ENCODE measurements around the gene KRT33B. TPM values are rescaled to one million over a fixed set of nuclear protein-coding genes. Genes with fewer than 3 reads are reported as not detected.
A peak's percentile ranks its signal among the peaks of the same experiment; 100 is the strongest.

Gene KRT33B
- total and polyA plus RNA-seq, 2 of the 13 experiments (the other 11 are each of a cell fraction or from before 2014, with no cell fraction given) = not detected

DNA sequence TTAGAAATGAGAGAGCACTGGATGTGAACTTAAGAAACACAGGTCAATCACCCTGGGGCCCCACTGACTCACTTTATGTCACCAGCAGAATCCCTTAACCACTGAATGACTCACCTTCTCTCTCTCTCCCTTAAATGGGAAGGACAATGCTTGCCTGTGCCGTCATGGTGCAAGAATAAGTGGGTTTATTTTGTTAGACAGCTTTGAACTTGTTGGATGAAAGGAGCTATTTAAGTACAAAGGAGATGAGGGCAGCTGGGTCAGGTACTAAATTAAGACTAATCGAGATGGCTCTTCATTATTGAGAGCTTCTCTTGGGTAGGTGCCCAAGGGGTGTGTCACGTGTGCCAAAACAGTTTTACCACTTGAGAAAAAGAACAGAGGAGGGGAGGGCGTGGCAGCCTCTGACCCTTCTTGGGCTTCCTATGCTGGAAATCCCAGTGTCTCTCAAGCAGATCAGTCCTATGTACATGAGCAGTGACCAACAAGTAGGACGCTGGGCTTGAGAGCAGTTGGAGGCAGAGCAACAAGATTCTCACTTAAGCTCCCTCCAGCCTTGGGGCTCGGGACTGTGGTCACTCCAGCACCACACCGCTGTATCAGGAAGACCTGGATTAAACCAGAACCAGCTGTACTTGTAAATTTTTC, 34.5 kb upstream of the KRT33B start (continued):
- TF ChIP-seq, protein P1, sequence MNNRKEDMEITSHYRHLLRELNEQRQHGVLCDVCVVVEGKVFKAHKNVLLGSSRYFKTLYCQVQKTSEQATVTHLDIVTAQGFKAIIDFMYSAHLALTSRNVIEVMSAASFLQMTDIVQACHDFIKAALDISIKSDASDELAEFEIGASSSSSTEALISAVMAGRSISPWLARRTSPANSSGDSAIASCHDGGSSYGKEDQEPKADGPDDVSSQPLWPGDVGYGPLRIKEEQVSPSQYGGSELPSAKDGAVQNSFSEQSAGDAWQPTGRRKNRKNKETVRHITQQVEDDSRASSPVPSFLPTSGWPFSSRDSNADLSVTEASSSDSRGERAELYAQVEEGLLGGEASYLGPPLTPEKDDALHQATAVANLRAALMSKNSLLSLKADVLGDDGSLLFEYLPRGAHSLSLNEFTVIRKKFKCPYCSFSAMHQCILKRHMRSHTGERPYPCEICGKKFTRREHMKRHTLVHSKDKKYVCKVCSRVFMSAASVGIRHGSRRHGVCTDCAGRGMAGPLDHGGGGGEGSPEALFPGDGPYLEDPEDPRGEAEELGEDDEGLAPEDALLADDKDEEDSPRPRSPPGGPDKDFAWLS (CRISPR knock-in tag; IDR thresholded peaks at IDR 0.05; ENCODE audit: borderline replicate concordance) = no peak
- TF ChIP-seq KLF13 (CRISPR knock-in tag; IDR thresholded peaks at IDR 0.05) (no peak), ARHGAP35 (CRISPR knock-in tag; IDR thresholded peaks at IDR 0.05; ENCODE audit: borderline replicate concordance) (no peak), ZNF816 (CRISPR knock-in tag; IDR thresholded peaks at IDR 0.05; ENCODE audit: borderline replicate concordance) (no peak), MED1 (CRISPR knock-in tag; IDR thresholded peaks at IDR 0.05) (0 out of 2 replicates have a peak, but pooled peaks have one; percentile 30), SIN3B (IDR thresholded peaks at IDR 0.05; ENCODE audit: low read length) (no peak), AGO1 (IDR thresholded peaks at IDR 0.05; ENCODE audit: low read depth, low read length, poor library complexity, severe bottlenecking) (no peak), ETV5 (CRISPR knock-in tag; IDR thresholded peaks at IDR 0.05; ENCODE audit: borderline replicate concordance) (peak; percentile 10; the same call in 1 of the 2 replicates), PHF5A (CRISPR knock-in tag; IDR thresholded peaks at IDR 0.05; ENCODE audit: low read depth, unreplicated experiment) (no peak), ARNT (IDR thresholded peaks at IDR 0.05) (no peak), NR3C1 (CRISPR knock-in tag; IDR thresholded peaks at IDR 0.05) (no peak), ZNF629 (CRISPR knock-in tag; conservative IDR thresholded peaks at IDR 0.05) (no peak), GATAD1 (CRISPR knock-in tag; IDR thresholded peaks at IDR 0.05) (no peak), CREM (IDR thresholded peaks at IDR 0.05) (peak; percentile 62; the same call in 1 of the 2 replicates), CREM (CRISPR knock-in tag; IDR thresholded peaks at IDR 0.05) (no peak), ZBTB21 (CRISPR knock-in tag; IDR thresholded peaks at IDR 0.05) (peak; percentile 68; the same call in 1 of the 2 replicates), BHLHE40 (IDR thresholded peaks at IDR 0.05; ENCODE audit: low read length) (peak; percentile 66), ZNF891 (CRISPR knock-in tag; IDR thresholded peaks at IDR 0.05) (no peak), TBX3 (IDR thresholded peaks at IDR 0.05; ENCODE audit: borderline replicate concordance) (peak; percentile 83), MYC (CRISPR knock-in tag; IDR thresholded peaks at IDR 0.05; ENCODE audit: borderline replicate concordance) (no peak), ZNF232 (CRISPR knock-in tag; IDR thresholded peaks at IDR 0.05; ENCODE audit: borderline replicate concordance) (no peak)
- TF ChIP-seq, protein P2, sequence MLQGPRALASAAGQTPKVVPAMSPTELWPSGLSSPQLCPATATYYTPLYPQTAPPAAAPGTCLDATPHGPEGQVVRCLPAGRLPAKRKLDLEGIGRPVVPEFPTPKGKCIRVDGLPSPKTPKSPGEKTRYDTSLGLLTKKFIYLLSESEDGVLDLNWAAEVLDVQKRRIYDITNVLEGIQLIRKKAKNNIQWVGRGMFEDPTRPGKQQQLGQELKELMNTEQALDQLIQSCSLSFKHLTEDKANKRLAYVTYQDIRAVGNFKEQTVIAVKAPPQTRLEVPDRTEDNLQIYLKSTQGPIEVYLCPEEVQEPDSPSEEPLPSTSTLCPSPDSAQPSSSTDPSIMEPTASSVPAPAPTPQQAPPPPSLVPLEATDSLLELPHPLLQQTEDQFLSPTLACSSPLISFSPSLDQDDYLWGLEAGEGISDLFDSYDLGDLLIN (CRISPR knock-in tag; IDR thresholded peaks at IDR 0.05; ENCODE audit: borderline replicate concordance) = no peak
- TF ChIP-seq, protein P3, sequence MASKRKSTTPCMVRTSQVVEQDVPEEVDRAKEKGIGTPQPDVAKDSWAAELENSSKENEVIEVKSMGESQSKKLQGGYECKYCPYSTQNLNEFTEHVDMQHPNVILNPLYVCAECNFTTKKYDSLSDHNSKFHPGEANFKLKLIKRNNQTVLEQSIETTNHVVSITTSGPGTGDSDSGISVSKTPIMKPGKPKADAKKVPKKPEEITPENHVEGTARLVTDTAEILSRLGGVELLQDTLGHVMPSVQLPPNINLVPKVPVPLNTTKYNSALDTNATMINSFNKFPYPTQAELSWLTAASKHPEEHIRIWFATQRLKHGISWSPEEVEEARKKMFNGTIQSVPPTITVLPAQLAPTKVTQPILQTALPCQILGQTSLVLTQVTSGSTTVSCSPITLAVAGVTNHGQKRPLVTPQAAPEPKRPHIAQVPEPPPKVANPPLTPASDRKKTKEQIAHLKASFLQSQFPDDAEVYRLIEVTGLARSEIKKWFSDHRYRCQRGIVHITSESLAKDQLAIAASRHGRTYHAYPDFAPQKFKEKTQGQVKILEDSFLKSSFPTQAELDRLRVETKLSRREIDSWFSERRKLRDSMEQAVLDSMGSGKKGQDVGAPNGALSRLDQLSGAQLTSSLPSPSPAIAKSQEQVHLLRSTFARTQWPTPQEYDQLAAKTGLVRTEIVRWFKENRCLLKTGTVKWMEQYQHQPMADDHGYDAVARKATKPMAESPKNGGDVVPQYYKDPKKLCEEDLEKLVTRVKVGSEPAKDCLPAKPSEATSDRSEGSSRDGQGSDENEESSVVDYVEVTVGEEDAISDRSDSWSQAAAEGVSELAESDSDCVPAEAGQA (IDR thresholded peaks at IDR 0.05; ENCODE audit: low read depth) = no peak
- TF ChIP-seq, protein P3 (CRISPR knock-in tag; IDR thresholded peaks at IDR 0.05; ENCODE audit: borderline replicate concordance) = no peak
